Epithelial cell of proximal tubule (primary cell): ENCODE measurements around the gene TAF1L. TPM values are rescaled to one million over a fixed set of nuclear protein-coding genes. Genes with fewer than 3 reads are reported as not detected.

Experiments used
- DNase-seq: peaks from one replicate; pipeline ENCODE4 v3.0.0-alpha.2; 2011; ENCODE audit warnings: low read depth
- H3K4me3 ChIP-seq: 2 replicates; pipeline ENCODE4 v1.5.1; 2011; ENCODE audit warnings: low read depth, mild to moderate bottlenecking, low read length
- total RNA-seq: library from RNA; depleted of rRNA; stranded (reverse); fragments of >200 nt; gene quantifications from 2 replicates; pipeline ENCODE4 v1.2.3, GENCODE V29; 2015
- TF ChIP-seq, protein P1 (sequence below): conservative IDR thresholded peaks from 2 replicates; pipeline ENCODE4 v1.5.1; 2012; ENCODE audit warnings: low read depth, mild to moderate bottlenecking, low read length

Gene TAF1L
- total RNA-seq, 1 donor from 2014 or later, result under 0.01 TPM

DNA sequence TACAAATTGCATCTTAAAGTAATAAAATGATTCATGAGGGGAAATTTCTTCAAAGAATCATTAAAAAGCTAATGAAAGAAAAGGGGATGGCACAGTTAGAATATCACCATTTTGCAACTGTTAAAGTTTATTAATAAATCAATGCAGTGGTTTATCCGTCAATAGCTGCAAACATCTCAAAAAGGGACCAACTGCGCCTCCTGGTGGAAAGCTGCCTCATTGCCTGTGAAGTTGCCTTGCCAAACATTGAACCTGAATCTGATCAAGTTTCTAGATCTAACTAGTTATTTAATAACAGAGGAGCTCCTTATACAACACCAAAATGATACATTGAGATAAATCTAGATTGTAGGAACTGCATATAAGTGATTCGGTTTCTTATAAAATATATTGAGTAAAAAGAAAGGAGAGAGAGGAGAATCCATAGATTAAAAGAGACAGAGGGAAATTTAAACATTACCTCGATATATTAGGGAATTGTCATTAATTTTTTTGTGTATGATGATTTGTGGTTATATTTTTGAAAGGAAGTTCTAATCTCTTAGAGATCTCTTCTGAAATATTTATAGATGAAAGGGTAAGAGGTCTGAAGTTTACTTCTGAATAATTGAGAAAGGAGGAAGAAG lies 55.6 kb downstream of the TAF1L start:
- no peak overlapping the region for H3K4me3 ChIP-seq
- TF ChIP-seq, protein P1, sequence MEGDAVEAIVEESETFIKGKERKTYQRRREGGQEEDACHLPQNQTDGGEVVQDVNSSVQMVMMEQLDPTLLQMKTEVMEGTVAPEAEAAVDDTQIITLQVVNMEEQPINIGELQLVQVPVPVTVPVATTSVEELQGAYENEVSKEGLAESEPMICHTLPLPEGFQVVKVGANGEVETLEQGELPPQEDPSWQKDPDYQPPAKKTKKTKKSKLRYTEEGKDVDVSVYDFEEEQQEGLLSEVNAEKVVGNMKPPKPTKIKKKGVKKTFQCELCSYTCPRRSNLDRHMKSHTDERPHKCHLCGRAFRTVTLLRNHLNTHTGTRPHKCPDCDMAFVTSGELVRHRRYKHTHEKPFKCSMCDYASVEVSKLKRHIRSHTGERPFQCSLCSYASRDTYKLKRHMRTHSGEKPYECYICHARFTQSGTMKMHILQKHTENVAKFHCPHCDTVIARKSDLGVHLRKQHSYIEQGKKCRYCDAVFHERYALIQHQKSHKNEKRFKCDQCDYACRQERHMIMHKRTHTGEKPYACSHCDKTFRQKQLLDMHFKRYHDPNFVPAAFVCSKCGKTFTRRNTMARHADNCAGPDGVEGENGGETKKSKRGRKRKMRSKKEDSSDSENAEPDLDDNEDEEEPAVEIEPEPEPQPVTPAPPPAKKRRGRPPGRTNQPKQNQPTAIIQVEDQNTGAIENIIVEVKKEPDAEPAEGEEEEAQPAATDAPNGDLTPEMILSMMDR, result peak; percentile 99
- DNase-seq, result no peak

Other genes with a start within 250 kb of the TAF1L start
- gene RIGI, start 109.5 kb downstream of the TAF1L start, total RNA-seq, result 10.9 and 18.7 TPM in 2 replicates
- 8.6 and 8.7 TPM in 2 replicates for gene SMIM27, start 83.3 kb downstream of the TAF1L start, total RNA-seq
- 14.3 and 18.5 TPM in 2 replicates for gene TOPORS, start 83.1 kb downstream of the TAF1L start, total RNA-seq
- gene NDUFB6, start 62.5 kb downstream of the TAF1L start, total RNA-seq, result 80.8 and 83.2 TPM in 2 replicates
- gene TMEM215, start 147.9 kb upstream of the TAF1L start, total RNA-seq, result not detected in 2 replicates